HepG2 (cell line): ENCODE results near the gene CCND1. TPM values are rescaled to one million over a fixed set of nuclear protein-coding genes. Genes with fewer than 3 reads are reported as not detected.
A peak's percentile ranks its signal among the peaks of the same experiment; 100 is the strongest.

Experiments used
- CC2D1A ChIP-seq: sonication (generic); formaldehyde crosslinking; IDR thresholded peaks from 2 replicates; pipeline ENCODE4 v1.8.1; 2023; ENCODE audit warnings: mild to moderate bottlenecking, missing genetic modification reagents
- CCAR2 ChIP-seq: fragments of 200-400 bp; formaldehyde crosslinking; optimal IDR thresholded peaks from 2 replicates; pipeline ENCODE3; 2018; ENCODE audit warnings: low read depth, mild to moderate bottlenecking, low read length, moderate library complexity
- CREB1 ChIP-seq, 2 experiments: fragments of 450-650 bp in 1 of 2; IDR thresholded peaks; 2 replicates each; pipeline ENCODE4 v1.6.1; 2016 to 2017; ENCODE audit warnings: control low read depth in 1 of 2, mild to moderate bottlenecking in 1 of 2, missing compliant biosample characterization in 1 of 2, missing genetic modification characterization in 1 of 2
- EHMT2 ChIP-seq: fragments of 200-600 bp; sonication (generic); IDR thresholded peaks from 2 replicates; pipeline ENCODE4 v1.7.0; 2017; ENCODE audit warnings: antibody characterized with exemption, low read depth, low read length, borderline replicate concordance
- GABPB1 ChIP-seq: IDR thresholded peaks from 2 replicates; pipeline ENCODE4 v1.6.1; 2016; ENCODE audit warnings: mild to moderate bottlenecking, missing genetic modification reagents, moderate library complexity, missing compliant biosample characterization
- MAFG ChIP-seq: sonication (generic); formaldehyde crosslinking; IDR thresholded peaks from 2 replicates; pipeline ENCODE4 v1.5.1; 2020; ENCODE audit warnings: mild to moderate bottlenecking, missing genetic modification reagents
- POLR2AphosphoS2 ChIP-seq: IDR thresholded peaks from 2 replicates; pipeline ENCODE4 v1.6.1; 2011; ENCODE audit warnings: low read depth, low read length, improper control_type of control experiment
- POLR2G ChIP-seq: fragments of 200-400 bp; formaldehyde crosslinking; IDR thresholded peaks from 2 replicates; pipeline ENCODE4 v1.6.1; 2018; ENCODE audit warnings: mild to moderate bottlenecking, low read depth, low read length, moderate library complexity
- STAG1 ChIP-seq: sonication (generic); formaldehyde crosslinking; IDR thresholded peaks from 2 replicates; pipeline ENCODE4 v1.4.0; 2020; ENCODE audit warnings: missing genetic modification reagents
- TOE1 ChIP-seq: sonication (generic); formaldehyde crosslinking; IDR thresholded peaks from 2 replicates; pipeline ENCODE4 v1.4.0; 2020; ENCODE audit warnings: mild to moderate bottlenecking, missing genetic modification reagents
- ZNF124 ChIP-seq: sonication (generic); formaldehyde crosslinking; IDR thresholded peaks from 2 replicates; pipeline ENCODE4 v1.4.0; 2020; ENCODE audit warnings: missing genetic modification reagents
- ZNF317 ChIP-seq: sonication (generic); formaldehyde crosslinking; IDR thresholded peaks from 2 replicates; pipeline ENCODE4 v1.5.0; 2020; ENCODE audit warnings: mild to moderate bottlenecking, missing genetic modification reagents
- ZNF33B ChIP-seq: sonication (generic); formaldehyde crosslinking; IDR thresholded peaks from 2 replicates; pipeline ENCODE4 v1.5.1; 2020; ENCODE audit warnings: mild to moderate bottlenecking, missing genetic modification reagents
- ZNF556 ChIP-seq: sonication (generic); formaldehyde crosslinking; IDR thresholded peaks from 2 replicates; pipeline ENCODE4 v1.4.0; 2020; ENCODE audit warnings: mild to moderate bottlenecking, missing genetic modification reagents, borderline replicate concordance
- ZNF709 ChIP-seq: sonication (generic); formaldehyde crosslinking; IDR thresholded peaks from 2 replicates; pipeline ENCODE4 v1.5.0; 2020; ENCODE audit warnings: mild to moderate bottlenecking, missing genetic modification reagents
- ZNF713 ChIP-seq: sonication (generic); formaldehyde crosslinking; IDR thresholded peaks from 2 replicates; pipeline ENCODE4 v1.4.0; 2020; ENCODE audit warnings: mild to moderate bottlenecking, missing genetic modification reagents
- ZNF773 ChIP-seq: sonication (generic); formaldehyde crosslinking; IDR thresholded peaks from 2 replicates; pipeline ENCODE4 v1.4.0; 2020; ENCODE audit warnings: missing genetic modification reagents, borderline replicate concordance
- ZNF776 ChIP-seq: sonication (generic); formaldehyde crosslinking; IDR thresholded peaks from 2 replicates; pipeline ENCODE4 v1.4.0; 2020; ENCODE audit warnings: mild to moderate bottlenecking, missing genetic modification reagents
- polyA plus RNA-seq, 8 experiments: library from polyadenylated mRNA; depleted of rRNA in 3 of 8; stranded (reverse) in 7 of 8; unstranded in 1 of 8; fragments of >200 nt; fragmentation: Illumina TruSeq in 4 of 8; extraction: Trizol in 4 of 8; gene quantifications; 2 replicates each; pipeline versions ENCODE4 v1.2.1 to v1.2.3, GENCODE V29; 2011 to 2016; ENCODE audit warnings: low read depth in 4 of 8, missing spikeins in 1 of 8, mixed read lengths in 1 of 8; ENCODE audit not compliant: insufficient read depth in 1 of 8
- total RNA-seq, 5 experiments: library from RNA; depleted of rRNA; stranded (reverse); fragments of >200 nt; fragmentation: Illumina TruSeq; extraction: Trizol; gene quantifications; 2 replicates each; pipeline ENCODE4 v1.2.3, GENCODE V29; 2016; ENCODE audit warnings: low read depth in 1 of 5
- TF ChIP-seq, protein P1 (sequence below): sonication (generic); formaldehyde crosslinking; IDR thresholded peaks from 2 replicates; pipeline ENCODE4 v1.8.1; 2023; ENCODE audit warnings: mild to moderate bottlenecking, missing genetic modification reagents
- TF ChIP-seq, protein P2 (sequence below): sonication (generic); formaldehyde crosslinking; IDR thresholded peaks from 2 replicates; pipeline ENCODE4 v1.4.0; 2020; ENCODE audit warnings: missing genetic modification reagents
- TF ChIP-seq, protein P3 (sequence below): sonication (generic); formaldehyde crosslinking; IDR thresholded peaks from 2 replicates; pipeline ENCODE4 v1.4.0; 2020; ENCODE audit warnings: missing genetic modification reagents
- TF ChIP-seq, protein P4 (sequence below): IDR thresholded peaks from 2 replicates; pipeline ENCODE4 v1.6.1; 2018; ENCODE audit warnings: missing genetic modification reagents, mild to moderate bottlenecking, missing compliant biosample characterization

Gene CCND1
- total and polyA plus RNA-seq, 2 of the 13 experiments (the other 11 are each of a cell fraction or from before 2014, with no cell fraction given), result 107 to 136 TPM

- TF ChIP-seq, protein P1, sequence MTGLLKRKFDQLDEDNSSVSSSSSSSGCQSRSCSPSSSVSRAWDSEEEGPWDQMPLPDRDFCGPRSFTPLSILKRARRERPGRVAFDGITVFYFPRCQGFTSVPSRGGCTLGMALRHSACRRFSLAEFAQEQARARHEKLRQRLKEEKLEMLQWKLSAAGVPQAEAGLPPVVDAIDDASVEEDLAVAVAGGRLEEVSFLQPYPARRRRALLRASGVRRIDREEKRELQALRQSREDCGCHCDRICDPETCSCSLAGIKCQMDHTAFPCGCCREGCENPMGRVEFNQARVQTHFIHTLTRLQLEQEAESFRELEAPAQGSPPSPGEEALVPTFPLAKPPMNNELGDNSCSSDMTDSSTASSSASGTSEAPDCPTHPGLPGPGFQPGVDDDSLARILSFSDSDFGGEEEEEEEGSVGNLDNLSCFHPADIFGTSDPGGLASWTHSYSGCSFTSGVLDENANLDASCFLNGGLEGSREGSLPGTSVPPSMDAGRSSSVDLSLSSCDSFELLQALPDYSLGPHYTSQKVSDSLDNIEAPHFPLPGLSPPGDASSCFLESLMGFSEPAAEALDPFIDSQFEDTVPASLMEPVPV, result no peak
- TF ChIP-seq CC2D1A (CRISPR knock-in tag) (no peak), CREB1 (IDR thresholded peaks at IDR 0.05) (no peak), CREB1 (CRISPR knock-in tag; IDR thresholded peaks at IDR 0.05) (0 out of 2 replicates have a peak, but pooled peaks have one; percentile 14), ZNF773 (CRISPR knock-in tag) (no peak), ZNF317 (no peak), MAFG (CRISPR knock-in tag) (no peak), ZNF556 (CRISPR knock-in tag) (no peak), STAG1 (CRISPR knock-in tag) (0 out of 2 replicates have a peak, but pooled peaks have one; percentile 12), CCAR2 (no peak), TOE1 (CRISPR knock-in tag) (no peak), GABPB1 (CRISPR knock-in tag) (peak; percentile 48; the same call in 1 of the 2 replicates), POLR2AphosphoS2 (no peak), ZNF709 (no peak), ZNF776 (CRISPR knock-in tag) (no peak), EHMT2 (no peak), ZNF33B (no peak), ZNF713 (no peak), POLR2G (peak; percentile 90), ZNF124 (CRISPR knock-in tag) (no peak)
- TF ChIP-seq, protein P2, sequence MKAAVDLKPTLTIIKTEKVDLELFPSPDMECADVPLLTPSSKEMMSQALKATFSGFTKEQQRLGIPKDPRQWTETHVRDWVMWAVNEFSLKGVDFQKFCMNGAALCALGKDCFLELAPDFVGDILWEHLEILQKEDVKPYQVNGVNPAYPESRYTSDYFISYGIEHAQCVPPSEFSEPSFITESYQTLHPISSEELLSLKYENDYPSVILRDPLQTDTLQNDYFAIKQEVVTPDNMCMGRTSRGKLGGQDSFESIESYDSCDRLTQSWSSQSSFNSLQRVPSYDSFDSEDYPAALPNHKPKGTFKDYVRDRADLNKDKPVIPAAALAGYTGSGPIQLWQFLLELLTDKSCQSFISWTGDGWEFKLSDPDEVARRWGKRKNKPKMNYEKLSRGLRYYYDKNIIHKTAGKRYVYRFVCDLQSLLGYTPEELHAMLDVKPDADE (CRISPR knock-in tag), result no peak
- TF ChIP-seq, protein P3, sequence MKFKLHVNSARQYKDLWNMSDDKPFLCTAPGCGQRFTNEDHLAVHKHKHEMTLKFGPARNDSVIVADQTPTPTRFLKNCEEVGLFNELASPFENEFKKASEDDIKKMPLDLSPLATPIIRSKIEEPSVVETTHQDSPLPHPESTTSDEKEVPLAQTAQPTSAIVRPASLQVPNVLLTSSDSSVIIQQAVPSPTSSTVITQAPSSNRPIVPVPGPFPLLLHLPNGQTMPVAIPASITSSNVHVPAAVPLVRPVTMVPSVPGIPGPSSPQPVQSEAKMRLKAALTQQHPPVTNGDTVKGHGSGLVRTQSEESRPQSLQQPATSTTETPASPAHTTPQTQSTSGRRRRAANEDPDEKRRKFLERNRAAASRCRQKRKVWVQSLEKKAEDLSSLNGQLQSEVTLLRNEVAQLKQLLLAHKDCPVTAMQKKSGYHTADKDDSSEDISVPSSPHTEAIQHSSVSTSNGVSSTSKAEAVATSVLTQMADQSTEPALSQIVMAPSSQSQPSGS (CRISPR knock-in tag), result peak; percentile 42; the same call in 1 of the 2 replicates
- TF ChIP-seq, protein P4, sequence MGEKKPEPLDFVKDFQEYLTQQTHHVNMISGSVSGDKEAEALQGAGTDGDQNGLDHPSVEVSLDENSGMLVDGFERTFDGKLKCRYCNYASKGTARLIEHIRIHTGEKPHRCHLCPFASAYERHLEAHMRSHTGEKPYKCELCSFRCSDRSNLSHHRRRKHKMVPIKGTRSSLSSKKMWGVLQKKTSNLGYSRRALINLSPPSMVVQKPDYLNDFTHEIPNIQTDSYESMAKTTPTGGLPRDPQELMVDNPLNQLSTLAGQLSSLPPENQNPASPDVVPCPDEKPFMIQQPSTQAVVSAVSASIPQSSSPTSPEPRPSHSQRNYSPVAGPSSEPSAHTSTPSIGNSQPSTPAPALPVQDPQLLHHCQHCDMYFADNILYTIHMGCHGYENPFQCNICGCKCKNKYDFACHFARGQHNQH (CRISPR knock-in tag), result peak; percentile 51; the same call in 1 of the 2 replicates
Measured at GRCh38 chr11:69638941-69639681, 1.8 kb upstream of the CCND1 start (continued).
